NCI-H187 treated with DMSO at 0.1 percent for 48 hours (cell line): ENCODE data around the gene ZNF181.
"Not testable (repeated sequence)": the region's sequence is repeated elsewhere in the genome, so short reads cannot be mapped to it uniquely, and the experiment has no call there.

Experiments used
- DNase-seq: peaks from one replicate; lab custom pipeline; 2025; lab: John Stamatoyannopoulos, UW

ZNF181 gene

GRCh38 chr19:34733746-34734536 is at the start of gene ZNF181:
TSS of gene ZNF181 (plus strand) at chr19:34734243. CDS start at chr19:34735038, 795 bp downstream.
- peak; percentile 63 for DNase-seq

- not testable (repeated sequence) for DNase-seq
Observed at GRCh38 chr19:34685266-34685665, 48.8 kb upstream of the ZNF181 start.

- no peak for DNase-seq
Observed at GRCh38 chr19:34686455-34686854, 47.6 kb upstream of the ZNF181 start.

GRCh38 chr19:34687348-34687747 is 46.7 kb upstream of the ZNF181 start:
- no peak for DNase-seq

GRCh38 chr19:34688592-34688991 is 45.5 kb upstream of the ZNF181 start:
- no peak for DNase-seq

GRCh38 chr19:34690372-34690771 is 43.7 kb upstream of the ZNF181 start:
- no peak for DNase-seq

- DNase-seq, result no peak
Observed at GRCh38 chr19:34692549-34692948, 41.5 kb upstream of the ZNF181 start.

GRCh38 chr19:34707661-34708060 is 26.4 kb upstream of the ZNF181 start:
- no peak for DNase-seq

- no peak for DNase-seq
Observed at GRCh38 chr19:34711890-34712289, 22.2 kb upstream of the ZNF181 start.

- peak; percentile 2 for DNase-seq
Observed at GRCh38 chr19:34712395-34713261, 21.4 kb upstream of the ZNF181 start.

GRCh38 chr19:34713262-34713637 is 20.8 kb upstream of the ZNF181 start:
- no peak for DNase-seq

- DNase-seq, result no peak
Observed at GRCh38 chr19:34715357-34715756, 18.7 kb upstream of the ZNF181 start.

GRCh38 chr19:34722353-34722752 is 11.7 kb upstream of the ZNF181 start:
- no peak for DNase-seq

GRCh38 chr19:34725400-34725799 is 8.6 kb upstream of the ZNF181 start:
- DNase-seq, result no peak

- DNase-seq, result no peak
Observed at GRCh38 chr19:34731019-34731829, 2.8 kb upstream of the ZNF181 start.

GRCh38 chr19:34731964-34732363 is 2.1 kb upstream of the ZNF181 start:
- DNase-seq, result no peak

- DNase-seq, result no peak
Observed at GRCh38 chr19:34732612-34733211, 1.3 kb upstream of the ZNF181 start.

- DNase-seq, result no peak
Observed at GRCh38 chr19:34733266-34733745, 737 bp upstream of the ZNF181 start.

GRCh38 chr19:34734537-34735103 is 577 bp downstream of the ZNF181 start:
- DNase-seq, result no peak

GRCh38 chr19:34744896-34745690 is 11.1 kb downstream of the ZNF181 start:
- no peak for DNase-seq
